SK-N-SH treated with all-trans-retinoic acid at 6 μM for 48 hours (cell line): ENCODE results near the gene ZNF778.

Experiments
- ATAC-seq: fragments of 200-7000 bp; cut with Tn5 transposase; 3 replicates; pipeline ENCODE4 v1.9.1; 2020; ENCODE audit warnings: mild to moderate bottlenecking, moderate library complexity
- ARNTL ChIP-seq: fragments of 450-650 bp; formaldehyde crosslinking; IDR thresholded peaks from 2 replicates; pipeline ENCODE4 v1.5.0; 2020; ENCODE audit warnings: low read depth, mild to moderate bottlenecking, moderate library complexity, borderline replicate concordance
- BACH2 ChIP-seq: fragments of 250-450 bp; sonication (Bioruptor Pico); IDR thresholded peaks from 2 replicates; pipeline ENCODE4 v1.9.0; 2021; ENCODE audit warnings: mild to moderate bottlenecking, borderline replicate concordance
- CREB5 ChIP-seq: fragments of 250-450 bp; sonication (Bioruptor Pico); IDR thresholded peaks from 2 replicates; pipeline ENCODE4 v1.5.1; 2020; ENCODE audit warnings: low read depth, mild to moderate bottlenecking, moderate library complexity
- CSDC2 ChIP-seq: fragments of 250-450 bp; sonication (Bioruptor Pico); IDR thresholded peaks from 2 replicates; pipeline ENCODE4 v1.5.0; 2020; ENCODE audit warnings: mild to moderate bottlenecking, moderate library complexity
- CSRNP3 ChIP-seq: fragments of 250-450 bp; sonication (Bioruptor Pico); IDR thresholded peaks from 2 replicates; pipeline ENCODE4 v1.5.1; 2021; ENCODE audit warnings: mild to moderate bottlenecking, moderate library complexity
- ESRRG ChIP-seq: fragments of 250-450 bp; sonication (Bioruptor Pico); IDR thresholded peaks from 2 replicates; pipeline ENCODE4 v1.6.1; 2021; ENCODE audit warnings: mild to moderate bottlenecking
- GLIS3 ChIP-seq: fragments of 250-450 bp; sonication (Bioruptor Pico); IDR thresholded peaks from 2 replicates; pipeline ENCODE4 v1.5.0; 2020; ENCODE audit warnings: mild to moderate bottlenecking, moderate library complexity
- ISL1 ChIP-seq: fragments of 250-450 bp; sonication (Bioruptor Pico); IDR thresholded peaks from 2 replicates; pipeline ENCODE4 v2.1.2; 2022; ENCODE audit warnings: mild to moderate bottlenecking, moderate library complexity
- POU6F1 ChIP-seq: fragments of 250-450 bp; sonication (Bioruptor Pico); IDR thresholded peaks from 2 replicates; pipeline ENCODE4 v1.8.0; 2021; ENCODE audit warnings: low read depth, mild to moderate bottlenecking, moderate library complexity, borderline replicate concordance
- PPARA ChIP-seq: fragments of 250-450 bp; sonication (Bioruptor Pico); IDR thresholded peaks from 2 replicates; pipeline ENCODE4 v1.5.0; 2020; ENCODE audit warnings: mild to moderate bottlenecking, borderline replicate concordance
- RARB ChIP-seq: fragments of 250-450 bp; sonication (Bioruptor Pico); IDR thresholded peaks from 2 replicates; pipeline ENCODE4 v1.8.0; 2021; ENCODE audit warnings: mild to moderate bottlenecking, moderate library complexity
- SNAI2 ChIP-seq: fragments of 250-450 bp; sonication (Bioruptor Pico); IDR thresholded peaks from 2 replicates; pipeline ENCODE4 v1.5.0; 2020; ENCODE audit warnings: mild to moderate bottlenecking, moderate library complexity
- TCF4 ChIP-seq: fragments of 250-450 bp; sonication (Bioruptor Pico); IDR thresholded peaks from 2 replicates; pipeline ENCODE4 v1.8.0; 2021; ENCODE audit warnings: mild to moderate bottlenecking, moderate library complexity, borderline replicate concordance
- TOX ChIP-seq: fragments of 250-450 bp; sonication (Bioruptor Pico); IDR thresholded peaks from 2 replicates; pipeline ENCODE4 v1.8.0; 2021; ENCODE audit warnings: mild to moderate bottlenecking, moderate library complexity, borderline replicate concordance
- ZC3H10 ChIP-seq: fragments of 250-450 bp; sonication (Bioruptor Pico); IDR thresholded peaks from 2 replicates; pipeline ENCODE4 v1.5.1; 2021; ENCODE audit warnings: mild to moderate bottlenecking, moderate library complexity
- ZFP3 ChIP-seq: fragments of 250-450 bp; sonication (Bioruptor Pico); IDR thresholded peaks from 2 replicates; pipeline ENCODE4 v1.5.0; 2020; ENCODE audit warnings: mild to moderate bottlenecking, moderate library complexity
- ZFP30 ChIP-seq: fragments of 450-650 bp; formaldehyde crosslinking; IDR thresholded peaks from 2 replicates; pipeline ENCODE4 v1.5.0; 2022; ENCODE audit warnings: mild to moderate bottlenecking, moderate library complexity
- ZNF565 ChIP-seq: fragments of 450-650 bp; formaldehyde crosslinking; conservative IDR thresholded peaks from 2 replicates; pipeline ENCODE4 v1.5.0; 2020; ENCODE audit warnings: low read depth, mild to moderate bottlenecking, moderate library complexity
- ZNF70 ChIP-seq: fragments of 450-650 bp; formaldehyde crosslinking; IDR thresholded peaks from 2 replicates; pipeline ENCODE4 v1.5.0; 2020; ENCODE audit warnings: mild to moderate bottlenecking, moderate library complexity
- ZNF8 ChIP-seq: fragments of 450-650 bp; formaldehyde crosslinking; IDR thresholded peaks from 2 replicates; pipeline ENCODE4 v1.5.0; 2020; ENCODE audit warnings: mild to moderate bottlenecking, moderate library complexity

The ZNF778 gene

GRCh38 chr16:89197633-89198416 is 19.7 kb upstream of the ZNF778 start:
- no peak for TF ChIP-seq ZFP30 (CRISPR knock-in tag)
- no peak for TF ChIP-seq SNAI2 (CRISPR knock-in tag)
- no peak for TF ChIP-seq RARB
- no peak for TF ChIP-seq ESRRG (CRISPR knock-in tag)
- TF ChIP-seq, all 23 proteins: peak for 0
- no peak for ATAC-seq

GRCh38 chr16:89198417-89199240 is 18.9 kb upstream of the ZNF778 start:
- ATAC-seq = no peak
- no peak for TF ChIP-seq ZFP3 (CRISPR knock-in tag)
- TF ChIP-seq ARNTL (CRISPR knock-in tag) = no peak
- TF ChIP-seq ZNF70 = no peak
- no peak for TF ChIP-seq CSRNP3 (CRISPR knock-in tag)
- TF ChIP-seq POU6F1 = no peak
- no peak for TF ChIP-seq CREB5 (CRISPR knock-in tag)
- no peak for TF ChIP-seq ZNF8 (CRISPR knock-in tag)
- TF ChIP-seq PPARA (CRISPR knock-in tag) = no peak
- no peak for TF ChIP-seq ZNF565 (CRISPR knock-in tag)
- TF ChIP-seq TOX (CRISPR knock-in tag) = no peak
- no peak for TF ChIP-seq ZC3H10 (CRISPR knock-in tag)

GRCh38 chr16:89199241-89200123 is 18.0 kb upstream of the ZNF778 start:
- TF ChIP-seq PPARA (CRISPR knock-in tag) = no peak
- TF ChIP-seq ISL1 (CRISPR knock-in tag) = no peak
- TF ChIP-seq ZNF70 = no peak
- no peak for ATAC-seq

- no peak for ATAC-seq
- no peak for TF ChIP-seq BACH2
- TF ChIP-seq, all 23 proteins: peak for 0
Measured at GRCh38 chr16:89200124-89200849, 17.2 kb upstream of the ZNF778 start, which contains the start of gene SLC22A31. SLC22A31 (minus strand) TSS chr16:89200537; CDS start chr16:89200501, 36 bp downstream.

GRCh38 chr16:89200850-89201411 is 16.6 kb upstream of the ZNF778 start:
- ATAC-seq = no peak
- TF ChIP-seq CSRNP3 (CRISPR knock-in tag) (no peak), ARNTL (CRISPR knock-in tag) (no peak), CSDC2 (CRISPR knock-in tag) (no peak), GLIS3 (no peak), POU6F1 (no peak), CREB5 (CRISPR knock-in tag) (no peak), ZC3H10 (CRISPR knock-in tag) (no peak), SNAI2 (CRISPR knock-in tag) (no peak), BACH2 (no peak), PPARA (CRISPR knock-in tag) (no peak), TOX (CRISPR knock-in tag) (no peak), ZFP30 (CRISPR knock-in tag) (no peak), TCF4 (CRISPR knock-in tag) (no peak), ESRRG (CRISPR knock-in tag) (no peak)
